Osteocyte (in vitro differentiated cells): ENCODE measurements around the gene CLEC14A. TPM values are rescaled to one million over a fixed set of nuclear protein-coding genes. Genes with fewer than 3 reads are reported as not detected.

ENCODE experiments used
- DNase-seq: peaks from one replicate; pipeline ENCODE4 v3.0.0; 2021; ENCODE audit warnings: mixed read lengths; ENCODE audit not compliant: unreplicated experiment; ENCODE audit errors: extremely low spot score
- H3K27ac Mint-ChIP-seq: one replicate; pipeline ENCODE4 v1.8.0; 2021; ENCODE audit warnings: mild to moderate bottlenecking, mixed read lengths; ENCODE audit not compliant: unreplicated experiment
- H3K27me3 Mint-ChIP-seq: one replicate; pipeline ENCODE4 v1.8.0; 2021; ENCODE audit warnings: mixed read lengths; ENCODE audit not compliant: unreplicated experiment
- H3K36me3 Mint-ChIP-seq: one replicate; pipeline ENCODE4 v1.8.0; 2021; ENCODE audit warnings: mixed read lengths; ENCODE audit not compliant: unreplicated experiment
- H3K4me1 Mint-ChIP-seq: one replicate; pipeline ENCODE4 v1.8.0; 2021; ENCODE audit warnings: mixed read lengths; ENCODE audit not compliant: unreplicated experiment
- H3K4me3 Mint-ChIP-seq: one replicate; pipeline ENCODE4 v1.8.0; 2021; ENCODE audit warnings: mild to moderate bottlenecking, moderate library complexity, mixed read lengths; ENCODE audit not compliant: unreplicated experiment
- H3K9me3 Mint-ChIP-seq: one replicate; pipeline ENCODE4 v1.8.0; 2021; ENCODE audit warnings: mixed read lengths; ENCODE audit not compliant: unreplicated experiment
- total RNA-seq: library from RNA; stranded (reverse); gene quantifications from 2 replicates; pipeline ENCODE4 v1.2.1, GENCODE V29; 2021
- TF ChIP-seq, protein P1 (sequence below): fragments of 200-600 bp; sonication (generic); IDR thresholded peaks from 2 replicates; pipeline ENCODE4 v1.5.0; 2021; ENCODE audit warnings: antibody characterized with exemption, mild to moderate bottlenecking, moderate library complexity

CLEC14A gene
- total RNA-seq, 1 donor from 2014 or later: not detected

GRCh38 chr14:38250331-38250730 lies 5.6 kb downstream of the CLEC14A start:
- H3K27me3 Mint-ChIP-seq: peaks cover 21% of the 10 kb centered on the region
- H3K36me3 Mint-ChIP-seq: no peaks in the 10 kb centered on the region
- no peak for DNase-seq

GRCh38 chr14:38248321-38249028 lies 7.4 kb downstream of the CLEC14A start:
- DNase-seq: no peak
- Mint-ChIP-seq H3K36me3 (no peaks in the 10 kb centered on the region), H3K9me3 (no peaks in the 10 kb centered on the region), H3K27me3 (peaks cover 11% of the 10 kb centered on the region), H3K4me3 (no peak overlapping the region), H3K4me1 (no peaks in the 10 kb centered on the region), H3K27ac (no peak overlapping the region)
- TF ChIP-seq, protein P1, sequence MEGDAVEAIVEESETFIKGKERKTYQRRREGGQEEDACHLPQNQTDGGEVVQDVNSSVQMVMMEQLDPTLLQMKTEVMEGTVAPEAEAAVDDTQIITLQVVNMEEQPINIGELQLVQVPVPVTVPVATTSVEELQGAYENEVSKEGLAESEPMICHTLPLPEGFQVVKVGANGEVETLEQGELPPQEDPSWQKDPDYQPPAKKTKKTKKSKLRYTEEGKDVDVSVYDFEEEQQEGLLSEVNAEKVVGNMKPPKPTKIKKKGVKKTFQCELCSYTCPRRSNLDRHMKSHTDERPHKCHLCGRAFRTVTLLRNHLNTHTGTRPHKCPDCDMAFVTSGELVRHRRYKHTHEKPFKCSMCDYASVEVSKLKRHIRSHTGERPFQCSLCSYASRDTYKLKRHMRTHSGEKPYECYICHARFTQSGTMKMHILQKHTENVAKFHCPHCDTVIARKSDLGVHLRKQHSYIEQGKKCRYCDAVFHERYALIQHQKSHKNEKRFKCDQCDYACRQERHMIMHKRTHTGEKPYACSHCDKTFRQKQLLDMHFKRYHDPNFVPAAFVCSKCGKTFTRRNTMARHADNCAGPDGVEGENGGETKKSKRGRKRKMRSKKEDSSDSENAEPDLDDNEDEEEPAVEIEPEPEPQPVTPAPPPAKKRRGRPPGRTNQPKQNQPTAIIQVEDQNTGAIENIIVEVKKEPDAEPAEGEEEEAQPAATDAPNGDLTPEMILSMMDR: no peak

More at GRCh38 chr14:38250331-38250730, 5.6 kb downstream of the CLEC14A start:
- Mint-ChIP-seq H3K4me1 (peaks cover 2% of the 10 kb centered on the region), H3K27ac (no peak overlapping the region), H3K4me3 (no peak overlapping the region), H3K9me3 (no peaks in the 10 kb centered on the region)
- TF ChIP-seq, protein P1: no peak

DNA sequence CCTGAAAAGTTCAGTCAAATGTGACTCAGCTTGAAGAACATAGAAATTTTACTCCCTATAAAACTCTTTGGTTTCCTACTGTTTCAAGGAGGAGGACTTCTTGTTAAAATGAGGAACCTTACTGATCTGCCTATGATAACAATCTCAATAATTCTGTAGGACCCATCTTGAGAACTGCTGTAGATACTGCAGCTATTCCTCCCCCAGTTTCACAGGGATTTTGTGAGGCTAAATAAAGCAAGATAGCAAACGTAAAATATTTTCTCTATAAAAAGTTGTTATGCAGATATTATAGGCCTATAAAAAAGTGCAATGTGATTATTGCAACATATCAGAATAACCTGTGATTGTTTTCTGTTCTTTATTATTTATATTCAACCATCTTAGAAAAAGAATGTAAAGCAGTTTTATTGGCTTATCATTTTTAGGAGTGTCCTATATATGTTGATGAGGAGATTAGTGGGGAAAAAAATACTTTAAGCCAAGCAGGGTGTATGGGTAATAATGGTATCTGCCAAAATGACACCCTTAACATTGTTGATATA lies 12.1 kb downstream of the CLEC14A start:
- no peak for DNase-seq
- TF ChIP-seq, protein P1: no peak

GRCh38 chr14:38238878-38239277 lies 17.0 kb downstream of the CLEC14A start:
- Mint-ChIP-seq H3K27me3 (no peaks in the 10 kb centered on the region), H3K4me1 (no peaks in the 10 kb centered on the region), H3K36me3 (no peaks in the 10 kb centered on the region), H3K4me3 (no peak overlapping the region), H3K27ac (no peak overlapping the region), H3K9me3 (peaks cover 8% of the 10 kb centered on the region)
- no peak for DNase-seq
- TF ChIP-seq, protein P1: no peak

More for the DNA sequence above, 12.1 kb downstream of the CLEC14A start:
- Mint-ChIP-seq H3K4me3 (no peak overlapping the region), H3K36me3 (no peaks in the 10 kb centered on the region), H3K4me1 (no peaks in the 10 kb centered on the region), H3K27me3 (peaks cover 3% of the 10 kb centered on the region), H3K27ac (no peak overlapping the region), H3K9me3 (peaks cover 5% of the 10 kb centered on the region)

DNA sequence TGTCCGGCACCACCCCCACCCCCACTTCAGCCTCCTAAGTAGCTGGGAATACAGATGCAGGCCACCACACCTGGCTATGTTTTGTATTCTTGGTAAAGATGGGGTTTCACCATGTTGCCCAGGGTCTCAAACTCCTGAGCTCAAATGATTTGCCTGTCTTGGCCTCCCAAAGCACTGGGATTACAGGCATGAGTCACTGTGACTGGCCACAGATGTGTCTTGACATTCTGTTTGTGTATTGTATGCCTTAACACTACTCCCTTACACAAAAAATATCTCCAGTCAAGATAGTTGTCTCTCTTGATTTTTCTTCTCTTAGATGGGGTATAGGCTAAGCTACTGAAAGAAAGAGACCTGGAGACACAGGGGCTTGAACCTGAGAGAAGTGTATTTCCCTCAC lies 17.6 kb downstream of the CLEC14A start:
- H3K27ac Mint-ChIP-seq: no peak overlapping the region
- peaks cover 8% of the 10 kb centered on the region for H3K9me3 Mint-ChIP-seq
- TF ChIP-seq, protein P1: no peak
- H3K4me1 Mint-ChIP-seq: no peaks in the 10 kb centered on the region
- no peaks in the 10 kb centered on the region for H3K27me3 Mint-ChIP-seq
- no peaks in the 10 kb centered on the region for H3K36me3 Mint-ChIP-seq
- H3K4me3 Mint-ChIP-seq: no peak overlapping the region
- DNase-seq: no peak
